VCaP (cell line): Measurements from ENCODE around the gene AKT2.

Source experiments
- H3K27ac ChIP-seq: fragments of 450-650 bp; 2 replicates; pipeline ENCODE4 v1.5.1; 2017
- CTCF ChIP-seq: fragments of 450-650 bp; conservative IDR thresholded peaks from 2 replicates; pipeline ENCODE4 v1.5.1; 2017; ENCODE audit warnings: mild to moderate bottlenecking, moderate library complexity

The AKT2 gene

GRCh38 chr19:40241809-40242384 is 43.2 kb downstream of the AKT2 start:
- no peak overlapping the region for H3K27ac ChIP-seq
- no peak for TF ChIP-seq CTCF

- no peak overlapping the region for H3K27ac ChIP-seq
- no peak for TF ChIP-seq CTCF
Measured at GRCh38 chr19:40241125-40241808, 43.9 kb downstream of the AKT2 start.

GRCh38 chr19:40240332-40240731 is 44.8 kb downstream of the AKT2 start:
- no peak for TF ChIP-seq CTCF
- no peak overlapping the region for H3K27ac ChIP-seq

- TF ChIP-seq CTCF: no peak
- no peak overlapping the region for H3K27ac ChIP-seq
Measured at GRCh38 chr19:40239415-40240226, 45.5 kb downstream of the AKT2 start.

- no peak for TF ChIP-seq CTCF
- no peak overlapping the region for H3K27ac ChIP-seq
Measured at GRCh38 chr19:40238775-40239174, 46.4 kb downstream of the AKT2 start.

- no peak for TF ChIP-seq CTCF
Measured at GRCh38 chr19:40237791-40238190, 47.4 kb downstream of the AKT2 start.

GRCh38 chr19:40236366-40236765 is 48.8 kb downstream of the AKT2 start:
- TF ChIP-seq CTCF: no peak
- H3K27ac ChIP-seq: no peak overlapping the region

More at GRCh38 chr19:40237791-40238190, 47.4 kb downstream of the AKT2 start:
- H3K27ac ChIP-seq: no peak overlapping the region
